Breast epithelium (tissue), 4 donors: ENCODE results near the gene STX3. TPM values are rescaled to one million over a fixed set of nuclear protein-coding genes. Genes with fewer than 3 reads are reported as not detected.

ENCODE experiments used
- DNase-seq, 2 donors: peaks; one replicate each; pipeline ENCODE4 v3.0.0-alpha.2; 2019; ENCODE audit warnings: low spot score in 2 of 2
- H3K27ac ChIP-seq, 2 donors: fragments of 200-600 bp; sonication (generic) in 1 of 2; one replicate each; pipeline ENCODE4 v1.5.1; 2016 to 2019; ENCODE audit warnings: mild to moderate bottlenecking in 1 of 2
- H3K27me3 ChIP-seq, 2 donors: fragments of 200-600 bp; sonication (generic) in 1 of 2; one replicate each; pipeline versions ENCODE4 v1.5.1 to v1.6.0; 2017 to 2019; ENCODE audit warnings: control low read depth in 1 of 2, mild to moderate bottlenecking in 1 of 2
- H3K36me3 ChIP-seq: fragments of 200-600 bp; one replicate; pipeline ENCODE4 v1.5.1; 2019
- H3K4me1 ChIP-seq, 2 donors: fragments of 200-600 bp; sonication (generic); one replicate each; pipeline ENCODE4 v1.5.1; 2016 to 2019; ENCODE audit warnings: control low read depth in 1 of 2
- H3K4me3 ChIP-seq, 3 donors: fragments of 200-600 bp; sonication (generic); 1 replicate in 2 of 3; 2 replicates in 1 of 3; pipeline ENCODE4 v1.5.1; 2016 to 2019; ENCODE audit warnings: mild to moderate bottlenecking in 3 of 3, moderate library complexity in 2 of 3
- H3K9me3 ChIP-seq, 2 donors: fragments of 200-600 bp; sonication (generic) in 1 of 2; one replicate each; pipeline ENCODE4 v1.5.1; 2016 to 2019; ENCODE audit warnings: control low read depth in 1 of 2
- POLR2A ChIP-seq: fragments of 450-650 bp; IDR thresholded peaks from one replicate; pipeline ENCODE4 v1.6.1; 2016; ENCODE audit warnings: antibody characterized with exemption, mild to moderate bottlenecking, moderate library complexity
- POLR2AphosphoS5 ChIP-seq, 3 donors: sonication (generic); formaldehyde crosslinking; IDR thresholded peaks; one replicate each; pipeline ENCODE4 v1.6.1; 2017; ENCODE audit warnings: antibody characterized with exemption in 3 of 3
- intact Hi-C: fragments of 100-400 bp; cut with DNase I; formaldehyde crosslinking; loops from one replicate; pipeline ENCODE4 v1.15.1; 2023; ENCODE audit warnings: low total_unique reads
- total RNA-seq, 3 donors: library from RNA; depleted of rRNA; stranded (reverse); fragments of >200 nt; gene quantifications; one replicate each; pipeline ENCODE4 v1.1.0, GENCODE V29; 2016
- TF ChIP-seq, protein P1 (sequence below), 3 donors: fragments of 450-650 bp; IDR thresholded peaks; one replicate each; pipeline ENCODE4 v1.5.1; 2016 to 2017; ENCODE audit warnings: antibody characterized with exemption in 3 of 3, mild to moderate bottlenecking in 3 of 3, moderate library complexity in 3 of 3

STX3 gene
- total RNA-seq, 3 donors from 2014 or later = 32.2 to 58.8 (median 53.7) TPM

DNA sequence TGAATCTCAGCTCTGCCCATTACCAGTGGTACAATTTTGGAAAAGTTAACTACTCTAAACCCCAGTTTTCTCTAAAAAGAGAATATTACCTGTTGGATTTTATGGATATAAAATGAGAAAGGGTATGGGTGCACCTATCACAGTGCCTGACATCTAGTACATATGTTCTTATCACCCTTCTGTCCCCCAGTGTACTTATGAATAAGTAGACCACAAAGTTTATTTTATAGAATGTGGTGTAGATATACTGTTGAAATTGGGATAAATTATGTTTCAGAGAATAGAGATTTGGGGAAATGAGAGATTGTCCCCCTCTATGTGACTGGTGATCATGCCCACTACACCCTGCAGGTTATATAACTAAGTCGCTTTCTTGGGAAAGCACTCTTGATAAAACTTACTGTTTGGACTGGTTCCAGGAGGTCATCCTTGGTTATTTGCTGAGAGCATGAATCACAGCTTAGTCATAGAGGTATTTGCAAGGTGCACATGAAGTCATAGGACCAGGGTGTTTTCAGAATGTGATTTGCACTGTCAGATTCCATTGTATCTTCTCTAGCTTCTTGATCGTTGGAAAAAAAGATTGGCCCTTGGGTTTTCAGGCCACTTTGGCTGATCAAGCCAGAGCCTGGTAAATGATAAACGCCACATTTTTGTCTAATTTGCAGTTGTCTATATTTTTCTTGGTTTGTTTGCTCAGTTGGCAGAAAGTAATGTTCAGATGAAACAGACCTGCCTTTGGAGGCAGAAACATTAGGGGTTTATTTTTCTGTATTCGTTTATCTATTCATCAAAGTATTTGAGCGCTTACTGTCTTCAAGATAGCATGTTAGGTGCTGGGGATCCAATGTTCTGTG is 21.3 kb downstream of the STX3 start:
- Histone ChIP-seq H3K27me3 (no peaks in the 10 kb centered on the region), H3K9me3 (no peaks in the 10 kb centered on the region), H3K36me3 (no peaks in the 10 kb centered on the region), H3K27ac (peak overlapping the region in 1 of 2 donors; percentile 50), H3K4me1 (no peaks in the 10 kb centered on the region), H3K4me3 (no peak overlapping the region)
- intact Hi-C loops = no loop called here
- DNase-seq = no peak
- TF ChIP-seq, protein P1, sequence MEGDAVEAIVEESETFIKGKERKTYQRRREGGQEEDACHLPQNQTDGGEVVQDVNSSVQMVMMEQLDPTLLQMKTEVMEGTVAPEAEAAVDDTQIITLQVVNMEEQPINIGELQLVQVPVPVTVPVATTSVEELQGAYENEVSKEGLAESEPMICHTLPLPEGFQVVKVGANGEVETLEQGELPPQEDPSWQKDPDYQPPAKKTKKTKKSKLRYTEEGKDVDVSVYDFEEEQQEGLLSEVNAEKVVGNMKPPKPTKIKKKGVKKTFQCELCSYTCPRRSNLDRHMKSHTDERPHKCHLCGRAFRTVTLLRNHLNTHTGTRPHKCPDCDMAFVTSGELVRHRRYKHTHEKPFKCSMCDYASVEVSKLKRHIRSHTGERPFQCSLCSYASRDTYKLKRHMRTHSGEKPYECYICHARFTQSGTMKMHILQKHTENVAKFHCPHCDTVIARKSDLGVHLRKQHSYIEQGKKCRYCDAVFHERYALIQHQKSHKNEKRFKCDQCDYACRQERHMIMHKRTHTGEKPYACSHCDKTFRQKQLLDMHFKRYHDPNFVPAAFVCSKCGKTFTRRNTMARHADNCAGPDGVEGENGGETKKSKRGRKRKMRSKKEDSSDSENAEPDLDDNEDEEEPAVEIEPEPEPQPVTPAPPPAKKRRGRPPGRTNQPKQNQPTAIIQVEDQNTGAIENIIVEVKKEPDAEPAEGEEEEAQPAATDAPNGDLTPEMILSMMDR (IDR thresholded peaks at IDR 0.05) = no peak
- no peak for TF ChIP-seq POLR2AphosphoS5 (IDR thresholded peaks at IDR 0.05)
- TF ChIP-seq POLR2A = no peak

DNA sequence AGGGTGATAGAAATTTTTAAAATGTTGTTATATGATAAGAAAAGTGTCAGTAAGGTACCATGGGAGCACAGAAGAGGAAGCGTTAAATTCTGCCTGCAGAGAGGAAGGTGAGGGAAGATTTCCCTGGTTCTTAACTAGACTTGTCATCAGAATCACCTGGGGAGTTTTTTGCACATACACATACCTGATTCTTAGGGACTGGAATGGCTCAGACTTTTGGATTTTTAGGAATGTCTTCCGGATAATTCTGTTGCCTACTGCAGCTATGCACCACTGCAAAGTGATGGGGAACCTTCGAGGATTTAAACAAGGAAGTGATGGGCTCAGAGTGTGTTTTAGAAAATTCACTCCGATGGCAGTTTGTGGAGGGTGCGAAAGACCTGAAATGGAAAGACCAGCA is 21.9 kb downstream of the STX3 start:
- DNase-seq = no peak
- Histone ChIP-seq H3K27me3 (no peaks in the 10 kb centered on the region), H3K9me3 (no peaks in the 10 kb centered on the region), H3K27ac (peak overlapping the region in 1 of 2 donors; percentile 23), H3K4me1 (no peaks in the 10 kb centered on the region), H3K36me3 (no peaks in the 10 kb centered on the region), H3K4me3 (no peak overlapping the region)
- intact Hi-C loops = no loop called here
- TF ChIP-seq POLR2A (no peak), POLR2AphosphoS5 (IDR thresholded peaks at IDR 0.05) (no peak)
- TF ChIP-seq, protein P1 (IDR thresholded peaks at IDR 0.05) = no peak

DNA sequence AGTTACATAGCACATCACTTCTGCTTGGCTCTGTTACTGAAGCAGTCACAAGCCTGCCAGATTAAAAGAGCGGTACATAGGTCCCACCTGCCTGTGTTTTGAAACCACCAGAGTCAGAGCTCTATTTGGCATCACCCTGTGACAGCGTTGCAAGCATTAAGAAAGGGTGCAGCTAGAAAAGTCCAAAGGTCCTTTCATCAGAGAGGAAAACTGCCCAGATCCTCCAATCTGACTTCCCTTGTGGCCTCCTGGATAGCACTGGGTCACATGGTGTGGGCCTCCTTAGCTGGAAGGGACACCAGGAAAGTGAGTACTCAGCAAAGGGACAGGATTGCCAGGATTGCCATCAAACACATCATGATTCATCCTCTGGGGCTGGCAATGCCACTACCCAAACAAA is 22.9 kb downstream of the STX3 start:
- Histone ChIP-seq H3K36me3 (no peaks in the 10 kb centered on the region), H3K27me3 (no peaks in the 10 kb centered on the region), H3K27ac (no peak overlapping the region), H3K4me1 (no peaks in the 10 kb centered on the region), H3K9me3 (no peaks in the 10 kb centered on the region), H3K4me3 (no peak overlapping the region)
- DNase-seq = no peak
- TF ChIP-seq POLR2AphosphoS5 (IDR thresholded peaks at IDR 0.05) (no peak), POLR2A (no peak)
- TF ChIP-seq, protein P1 (IDR thresholded peaks at IDR 0.05) = no peak
- intact Hi-C loops = no loop called here

DNA sequence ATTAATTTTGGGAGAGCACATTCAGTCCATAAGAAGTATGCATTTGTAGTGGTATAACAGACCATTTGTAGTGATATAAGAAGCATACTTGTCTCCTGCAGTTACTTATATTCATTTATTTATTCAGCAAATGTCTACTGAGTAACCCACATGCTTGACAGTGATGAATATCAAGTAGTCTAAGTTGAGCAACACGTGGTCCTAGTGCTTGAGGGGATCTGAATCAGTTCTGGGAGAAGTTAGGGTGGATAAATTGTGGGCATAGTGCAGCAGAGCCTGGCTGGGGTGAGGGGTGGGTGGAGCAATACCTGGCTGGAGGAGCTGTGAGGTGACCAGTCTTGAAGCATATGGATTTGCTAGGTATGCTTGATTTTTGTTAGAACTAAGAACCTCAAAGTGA is 24.3 kb downstream of the STX3 start:
- TF ChIP-seq POLR2AphosphoS5 (IDR thresholded peaks at IDR 0.05) (no peak), POLR2A (no peak)
- TF ChIP-seq, protein P1 (IDR thresholded peaks at IDR 0.05) = no peak
- intact Hi-C loops = no loop called here
- Histone ChIP-seq H3K4me1 (no peaks in the 10 kb centered on the region), H3K4me3 (no peak overlapping the region), H3K27ac (no peak overlapping the region), H3K9me3 (no peaks in the 10 kb centered on the region), H3K27me3 (no peaks in the 10 kb centered on the region), H3K36me3 (no peaks in the 10 kb centered on the region)
- DNase-seq = no peak

DNA sequence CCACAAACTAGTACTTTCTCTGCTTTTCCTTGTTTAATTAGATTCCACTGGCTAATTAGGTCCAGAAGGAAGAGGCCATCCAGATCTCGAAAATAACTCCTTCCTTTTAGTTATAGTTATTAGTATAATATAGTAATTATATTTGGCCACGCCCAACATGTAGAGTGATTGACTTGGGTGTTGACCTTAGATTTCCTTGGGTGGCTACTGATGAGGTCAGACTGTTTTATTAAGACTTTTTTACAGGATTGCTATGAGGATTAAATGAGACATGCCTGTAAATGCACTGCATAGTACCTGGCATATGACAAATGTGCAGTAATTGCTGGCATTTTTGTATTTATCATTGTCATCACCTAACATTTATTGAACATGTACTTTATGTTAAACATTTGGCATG is 26.9 kb downstream of the STX3 start:
- H3K4me3 ChIP-seq = no peak overlapping the region
- no peaks in the 10 kb centered on the region for H3K27me3 ChIP-seq
- H3K36me3 ChIP-seq = no peaks in the 10 kb centered on the region
- H3K27ac ChIP-seq = no peak overlapping the region
- H3K9me3 ChIP-seq = no peaks in the 10 kb centered on the region
- DNase-seq = no peak
- intact Hi-C loops = no loop called here
- TF ChIP-seq, protein P1 (IDR thresholded peaks at IDR 0.05) = no peak
- no peak for TF ChIP-seq POLR2A
- TF ChIP-seq POLR2AphosphoS5 (IDR thresholded peaks at IDR 0.05) = no peak
- peaks cover 0 to 6% of the 10 kb centered on the region in 2 donors for H3K4me1 ChIP-seq
